ENCODE results near the gene RIC1.

The RIC1 gene

GRCh38 chr9:5784526-5785315 lies 155.8 kb downstream of the RIC1 start:
- no peak for DNase-seq (ENCODE audit: low read depth in 1 of 2, low spot score in 1 of 2)
- no peak overlapping the region for H3K4me3 ChIP-seq (replicated peaks; ENCODE audit: insufficient read depth, low read length)
- TF ChIP-seq CTCF (IDR thresholded peaks at IDR 0.05; ENCODE audit: insufficient read depth, low read length) (no peak), SPI1 (IDR thresholded peaks at IDR 0.05; ENCODE audit: borderline replicate concordance, low read depth) (no peak), REST (IDR thresholded peaks at IDR 0.05; ENCODE audit: insufficient replicate concordance, low read depth) (no peak), POLR2AphosphoS5 (IDR thresholded peaks at IDR 0.05; ENCODE audit: low read depth) (no peak), GABPA (IDR thresholded peaks at IDR 0.05; ENCODE audit: low read depth) (no peak)
- H3K27ac ChIP-seq (replicated peaks), result no peak overlapping the region
- H3K27me3 ChIP-seq (ENCODE audit: insufficient read depth, poor library complexity, severe bottlenecking), result no peaks in the 10 kb centered on the region

GRCh38 chr9:5786370-5787127 lies 157.6 kb downstream of the RIC1 start:
- H3K4me3 ChIP-seq (replicated peaks; ENCODE audit: insufficient read depth, low read length), result no peak overlapping the region
- no peak for TF ChIP-seq GABPA (IDR thresholded peaks at IDR 0.05; ENCODE audit: low read depth)
- no peak for TF ChIP-seq POLR2AphosphoS5 (IDR thresholded peaks at IDR 0.05; ENCODE audit: low read depth)
- no peak for TF ChIP-seq SPI1 (IDR thresholded peaks at IDR 0.05; ENCODE audit: borderline replicate concordance, low read depth)
- no peak for TF ChIP-seq CTCF (IDR thresholded peaks at IDR 0.05; ENCODE audit: insufficient read depth, low read length)
- no peak for TF ChIP-seq REST (IDR thresholded peaks at IDR 0.05; ENCODE audit: insufficient replicate concordance, low read depth)
- no peak for DNase-seq (ENCODE audit: low read depth in 1 of 2, low spot score in 1 of 2)
- no peaks in the 10 kb centered on the region for H3K27me3 ChIP-seq (ENCODE audit: insufficient read depth, poor library complexity, severe bottlenecking)
- H3K27ac ChIP-seq (replicated peaks), result no peak overlapping the region

GRCh38 chr9:5787220-5787619 lies 158.3 kb downstream of the RIC1 start:
- Histone ChIP-seq H3K4me3 (replicated peaks; ENCODE audit: insufficient read depth, low read length) (no peak overlapping the region), H3K27me3 (ENCODE audit: insufficient read depth, poor library complexity, severe bottlenecking) (no peaks in the 10 kb centered on the region), H3K27ac (replicated peaks) (no peak overlapping the region)
- TF ChIP-seq REST (IDR thresholded peaks at IDR 0.05; ENCODE audit: insufficient replicate concordance, low read depth) (no peak), CTCF (IDR thresholded peaks at IDR 0.05; ENCODE audit: insufficient read depth, low read length) (no peak), GABPA (IDR thresholded peaks at IDR 0.05; ENCODE audit: low read depth) (no peak), SPI1 (IDR thresholded peaks at IDR 0.05; ENCODE audit: borderline replicate concordance, low read depth) (no peak)
- DNase-seq (ENCODE audit: low read depth in 1 of 2, low spot score in 1 of 2), result no peak

All from HL-60 (cell line).